ENCODE measurements around the gene PRRX1.

The PRRX1 gene

DNA sequence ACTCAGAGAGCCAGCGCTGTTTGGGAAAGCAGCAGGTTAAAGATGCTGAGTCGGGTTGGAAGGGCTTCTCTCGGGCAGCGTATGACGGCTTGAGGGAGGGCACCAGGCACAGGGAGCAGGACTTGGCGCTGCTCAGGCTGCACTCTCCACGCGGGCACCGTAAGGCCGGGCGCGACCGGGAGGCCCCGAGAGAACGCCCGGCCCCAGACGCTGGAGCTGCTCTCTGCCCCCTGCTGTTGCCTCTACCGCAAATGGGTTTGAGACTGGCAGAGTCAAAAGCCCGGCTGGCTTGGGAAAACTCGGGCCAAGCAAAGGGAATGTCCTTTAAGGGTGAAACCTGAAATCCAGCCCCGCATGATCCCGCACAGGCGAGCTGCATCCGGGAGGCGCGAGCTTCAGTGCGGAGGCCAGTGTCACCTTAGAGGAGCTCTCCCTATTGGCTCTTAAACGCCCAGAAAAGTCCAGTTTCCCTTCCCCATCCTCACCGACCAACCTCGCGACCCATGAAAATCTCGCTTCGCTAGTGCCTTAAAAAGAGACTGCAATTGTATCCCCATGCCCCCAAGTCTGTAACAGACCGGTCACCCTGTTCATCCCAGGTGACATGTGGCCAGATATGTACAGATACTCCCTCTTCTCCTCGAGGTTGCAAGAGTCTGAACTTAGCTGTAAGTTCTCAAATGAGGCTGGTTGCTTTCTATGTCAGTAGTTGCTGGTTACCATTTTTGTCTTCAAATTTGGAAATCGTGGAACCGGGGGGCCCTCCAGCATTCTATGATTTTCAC is 1.1 kb downstream of the PRRX1 start:
- DNase-seq, result no peak

DNA sequence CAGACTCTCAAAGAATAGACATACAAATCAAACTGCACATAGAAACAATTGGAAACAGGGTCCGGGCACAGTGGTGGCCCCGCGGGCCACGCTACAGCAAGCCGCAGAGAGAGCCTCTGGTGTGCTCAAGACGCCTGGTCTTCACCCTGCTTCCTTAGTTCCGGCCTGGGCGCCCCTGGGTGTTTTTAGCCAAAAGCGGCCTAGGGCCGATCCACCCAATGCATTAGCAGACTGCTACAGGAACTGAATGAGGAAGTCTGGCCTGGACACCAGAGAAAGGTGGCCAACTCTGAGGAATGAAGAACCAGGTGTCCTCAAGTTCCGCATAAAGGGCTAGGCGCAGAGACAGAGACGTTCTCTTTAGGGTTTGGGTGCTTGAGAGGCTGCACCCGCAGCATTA is 1.7 kb downstream of the PRRX1 start:
- DNase-seq, result no peak

DNA sequence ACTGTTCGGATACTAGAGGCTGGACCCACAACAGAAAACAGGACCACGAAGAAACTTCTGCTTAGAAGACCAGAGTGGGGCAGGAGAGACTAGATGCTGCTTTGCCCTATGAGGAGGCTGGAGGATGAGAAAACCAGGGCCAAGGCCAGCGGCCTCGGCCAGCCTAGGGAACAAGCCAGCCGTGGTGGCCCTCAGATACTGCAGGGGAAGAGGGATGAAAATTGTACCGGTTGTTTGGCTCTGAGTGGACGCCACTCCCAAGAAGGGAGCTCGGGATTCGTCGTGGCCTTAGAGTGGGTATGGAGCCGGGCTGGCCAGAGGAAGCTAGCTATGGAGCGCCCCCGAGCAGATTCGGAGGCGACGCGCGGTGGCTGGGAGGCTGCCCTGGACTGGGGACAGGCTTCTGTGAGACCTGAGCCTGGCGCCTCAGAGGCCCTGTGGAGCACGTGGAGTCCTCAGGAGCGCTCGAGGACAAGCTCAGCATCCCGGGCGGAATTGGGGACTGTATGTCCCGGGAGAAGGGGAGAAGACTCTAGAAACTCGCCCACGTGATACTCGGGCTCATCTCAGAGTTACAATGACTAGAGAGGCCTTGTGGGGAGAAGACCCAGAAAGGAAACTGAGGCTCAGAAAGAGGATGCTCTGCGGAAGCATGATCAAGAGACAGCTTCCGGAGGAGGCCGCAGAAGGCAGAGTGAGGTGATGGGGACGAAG is 2.8 kb downstream of the PRRX1 start:
- DNase-seq, result no peak

DNA sequence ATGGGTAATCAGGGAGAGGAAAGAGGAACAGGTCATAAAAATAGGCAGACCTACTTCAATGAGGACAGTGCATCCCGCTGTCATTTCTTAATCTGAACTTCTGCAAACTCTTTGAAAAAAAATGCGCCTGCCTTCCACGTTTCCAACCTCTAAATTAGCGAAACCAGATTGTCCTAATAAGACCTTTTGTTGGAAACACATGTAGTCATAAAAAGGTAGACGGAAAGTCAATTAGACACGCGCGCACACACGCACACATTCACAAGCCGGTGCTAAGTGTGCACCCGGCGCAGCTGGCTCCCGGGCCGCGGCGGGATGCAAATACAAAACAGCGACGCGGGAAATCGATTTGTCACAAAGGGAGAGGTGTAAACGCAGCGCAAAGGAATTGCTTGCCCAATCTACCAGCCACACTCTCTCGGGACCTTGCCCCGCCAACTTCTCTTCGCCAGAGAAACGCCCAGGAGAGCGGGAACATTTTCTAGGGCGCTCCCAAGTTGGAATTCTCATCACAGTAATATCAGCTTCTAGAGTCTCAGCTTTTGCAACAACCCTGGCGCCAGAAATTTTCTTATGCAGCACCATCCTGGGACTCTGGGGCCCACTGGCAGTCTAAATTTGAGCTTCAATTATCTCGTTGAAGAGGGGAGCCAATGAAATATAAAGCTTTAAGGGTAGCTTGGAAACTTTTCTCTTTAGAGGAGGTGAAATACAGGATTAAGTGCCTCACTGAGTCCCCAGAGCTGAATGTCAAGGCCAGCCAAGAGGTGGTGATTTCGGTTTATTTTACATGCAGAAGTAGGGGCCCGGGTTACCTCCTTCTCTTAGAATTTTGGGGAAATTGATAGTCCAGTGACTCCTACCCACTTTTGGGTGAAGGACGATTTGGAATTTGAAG is 4.5 kb downstream of the PRRX1 start:
- no peak for DNase-seq

DNA sequence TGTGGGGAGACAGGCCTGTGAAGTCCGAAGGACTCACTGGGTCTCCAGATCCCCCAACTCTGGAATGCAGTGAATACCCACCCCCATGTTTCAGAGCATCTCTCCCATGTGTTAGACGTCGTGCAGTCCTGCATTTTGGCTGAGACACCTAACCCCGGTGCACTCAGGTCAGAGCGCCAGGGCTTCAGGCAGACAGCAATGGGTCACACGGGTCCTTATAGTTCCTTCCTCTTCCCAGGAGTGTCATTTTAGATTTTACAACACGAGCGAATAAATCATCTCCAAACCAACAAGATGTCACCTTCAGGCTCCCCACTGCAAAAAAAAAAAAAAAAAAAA is 5.1 kb downstream of the PRRX1 start:
- no peak for DNase-seq

DNA sequence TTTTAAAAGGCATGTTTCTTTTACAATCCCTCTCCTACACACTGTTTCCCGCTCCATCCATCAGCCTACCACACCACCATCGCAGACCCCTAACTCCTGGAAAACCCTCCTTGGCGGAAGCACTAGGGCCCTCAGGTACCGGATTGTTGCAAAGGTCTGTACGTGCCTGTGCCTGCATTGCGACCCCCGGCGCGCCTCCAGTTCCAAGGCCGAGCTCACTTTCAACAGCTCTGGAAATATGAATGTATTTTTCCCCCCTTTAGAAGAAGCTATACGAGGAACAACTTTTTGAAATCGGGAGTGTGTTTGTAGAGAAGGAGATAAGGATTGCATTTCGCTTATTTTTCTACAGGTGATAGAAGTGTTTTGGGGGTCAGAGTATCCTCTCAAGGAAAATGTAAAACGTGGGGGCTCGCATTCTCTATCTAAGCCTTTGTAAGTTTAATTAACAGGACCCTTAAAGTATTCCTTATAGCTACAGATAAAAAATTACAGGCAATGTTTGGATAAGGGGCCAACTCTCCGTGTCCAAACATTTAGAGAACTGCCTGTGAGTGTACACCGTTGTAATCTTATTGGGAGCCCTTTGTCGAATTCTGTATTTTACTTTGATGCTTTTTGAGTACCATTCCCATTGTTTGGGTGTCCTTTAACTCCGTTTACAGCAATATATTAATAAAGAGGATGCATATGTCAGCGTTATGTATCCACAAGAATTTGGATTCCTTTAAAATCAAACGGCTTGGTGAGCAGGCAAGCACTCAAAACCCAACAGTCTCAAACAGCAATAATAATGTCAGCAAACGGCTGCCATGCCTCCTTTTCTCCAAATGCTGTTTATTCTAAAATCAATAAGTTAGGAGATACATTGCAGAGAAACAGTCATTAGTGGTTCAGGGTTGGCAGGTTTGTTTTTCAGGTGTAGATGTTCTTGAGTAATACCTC is 5.9 kb downstream of the PRRX1 start:
- no peak for DNase-seq

DNA sequence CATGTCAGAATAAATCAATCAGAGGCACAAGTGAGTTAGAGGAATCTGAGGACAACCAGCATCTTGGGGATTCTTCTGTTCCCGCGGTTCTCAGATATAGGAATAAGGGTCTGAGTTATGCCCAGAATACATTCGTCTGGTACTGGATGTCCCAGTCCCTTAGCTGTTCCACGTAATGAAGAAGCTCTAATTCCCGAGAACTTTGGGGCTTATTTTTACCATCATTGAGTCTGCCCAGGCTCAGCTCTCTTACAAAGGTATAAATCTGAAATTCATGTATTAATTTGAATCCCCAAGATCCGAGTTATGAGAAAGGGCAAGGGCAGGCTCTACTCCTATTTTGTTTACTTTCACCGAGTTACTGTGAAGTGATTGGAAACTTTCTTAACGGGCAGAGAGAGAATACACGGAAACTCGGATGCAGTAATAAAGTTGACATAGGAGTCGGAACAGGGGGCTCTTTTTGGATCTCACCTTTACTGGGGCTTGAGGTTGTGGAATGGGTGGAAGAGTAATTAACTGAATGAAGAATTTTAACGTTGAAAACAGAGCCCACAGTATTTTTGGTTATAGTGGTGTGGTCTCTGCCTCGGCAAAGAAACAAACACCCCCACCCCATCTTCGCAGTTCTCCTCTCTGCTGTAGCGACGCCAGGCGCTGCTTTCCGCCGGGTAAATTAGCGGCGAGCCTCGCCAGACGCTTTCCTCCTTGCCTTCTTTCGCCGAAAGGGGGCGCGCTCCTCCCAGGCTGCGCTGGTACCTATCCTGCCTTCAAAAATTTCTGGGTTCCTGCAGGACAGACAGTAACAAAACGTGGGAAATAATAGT is 7.1 kb downstream of the PRRX1 start:
- DNase-seq, result no peak

DNA sequence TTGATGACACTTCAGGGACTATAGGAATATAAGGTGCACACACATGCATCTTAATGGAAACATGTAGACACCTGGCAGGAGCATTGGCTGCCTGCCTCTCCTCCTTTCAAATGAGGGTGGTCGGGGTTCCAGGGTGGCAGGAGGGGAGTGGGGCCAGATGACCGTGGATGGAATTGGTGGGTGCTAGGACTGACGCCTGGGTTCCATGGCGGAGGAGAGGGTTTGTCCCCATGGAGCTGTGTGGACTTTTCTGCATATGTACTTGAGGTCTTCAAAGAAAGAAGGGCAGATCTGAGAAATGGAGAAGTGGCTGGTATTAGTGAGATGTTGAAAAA is 7.7 kb downstream of the PRRX1 start:
- no peak for DNase-seq

DNA sequence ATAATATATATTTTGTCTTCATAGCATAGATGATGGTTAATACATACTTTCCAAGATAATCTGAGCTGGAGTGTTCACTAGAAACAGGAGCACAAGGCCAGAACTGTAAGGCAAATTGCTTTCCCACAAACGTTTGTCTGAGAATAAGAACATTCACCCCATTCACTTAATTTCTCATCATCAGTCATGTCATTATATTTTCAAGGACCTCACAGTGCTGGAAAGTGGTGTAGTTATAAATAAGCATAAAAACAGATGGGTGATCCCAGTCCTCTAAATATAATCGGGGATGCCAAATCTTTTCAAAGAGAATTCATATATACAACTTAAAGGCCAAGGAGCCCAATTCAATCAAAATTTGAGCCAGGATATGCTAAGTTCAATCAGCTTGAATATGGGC is 8.4 kb downstream of the PRRX1 start:
- no peak for DNase-seq

DNA sequence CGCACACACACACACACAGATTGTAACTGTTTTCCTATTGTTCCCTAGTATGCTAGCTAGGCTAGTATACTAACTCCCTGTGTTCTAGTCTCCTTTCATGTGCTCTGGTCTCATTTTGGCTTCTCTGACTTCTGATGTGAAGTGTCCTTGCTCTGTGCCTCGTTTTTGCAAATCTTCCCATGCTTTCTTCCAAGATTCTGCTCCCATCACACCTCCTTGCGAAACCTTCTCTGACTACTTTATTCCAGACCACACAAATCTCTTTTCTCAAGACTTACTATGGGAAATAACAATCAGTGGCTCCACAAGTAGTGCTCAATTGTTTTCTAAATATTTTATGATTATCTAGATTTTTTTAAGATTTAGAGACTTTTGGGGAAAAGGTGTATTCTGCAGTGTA is 10.3 kb downstream of the PRRX1 start:
- no peak for DNase-seq

DNA sequence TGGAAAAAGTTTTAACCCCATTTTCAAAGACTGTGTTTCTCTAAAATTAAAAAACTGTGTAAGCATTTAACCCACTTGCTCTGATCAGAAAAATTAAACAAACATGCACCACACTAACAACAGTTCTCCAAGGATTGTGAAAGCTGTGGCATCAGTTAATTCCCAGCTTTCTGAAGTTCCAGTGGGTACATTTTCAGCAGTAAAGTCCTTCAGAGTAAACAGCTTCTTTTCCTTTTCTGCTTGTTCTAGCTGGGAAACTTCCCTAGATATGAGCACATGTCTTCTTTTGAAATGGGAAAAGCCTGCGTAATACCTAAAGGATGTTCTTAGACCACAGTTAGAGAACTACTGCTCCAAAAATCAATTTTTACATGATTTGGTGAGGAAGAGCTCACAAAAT is 11.1 kb downstream of the PRRX1 start:
- DNase-seq, result no peak

DNA sequence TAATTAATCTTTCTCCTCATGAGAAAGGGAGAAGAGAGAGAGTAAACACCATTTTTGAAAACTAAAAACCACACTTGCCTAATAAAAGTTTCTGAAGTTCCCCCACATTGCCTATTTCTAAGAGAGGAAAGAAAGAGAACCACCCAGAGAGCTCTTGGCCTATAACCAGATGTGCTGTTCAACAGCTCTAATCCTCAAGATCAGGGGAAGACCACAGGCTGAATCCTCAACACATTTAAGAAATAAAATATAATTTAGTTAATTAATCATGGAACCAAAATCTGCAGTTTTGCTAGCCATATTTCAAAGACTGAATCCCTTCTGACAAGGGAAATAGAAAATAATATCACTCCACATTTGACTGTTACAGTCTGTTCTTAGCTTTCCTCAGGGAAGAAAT is 11.9 kb downstream of the PRRX1 start:
- DNase-seq, result no peak

DNA sequence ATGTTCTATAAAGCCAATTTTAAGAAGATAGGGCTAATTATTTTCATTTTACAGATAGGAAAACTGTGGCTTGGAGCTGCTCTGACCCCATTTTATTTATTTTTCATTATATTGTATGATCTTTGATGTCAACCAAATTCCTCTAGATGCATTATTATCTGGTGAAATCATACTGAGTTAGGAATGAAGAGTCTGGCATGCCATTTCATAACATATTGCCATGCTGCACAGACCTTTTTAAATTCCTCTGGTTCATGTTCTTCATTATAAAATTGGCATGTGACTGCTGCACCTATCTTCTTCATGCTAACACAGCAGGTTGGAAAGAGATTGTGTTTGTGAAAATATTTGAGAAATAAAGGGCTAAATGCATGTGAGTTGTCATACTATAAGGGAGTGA is 12.7 kb downstream of the PRRX1 start:
- no peak for DNase-seq

DNA sequence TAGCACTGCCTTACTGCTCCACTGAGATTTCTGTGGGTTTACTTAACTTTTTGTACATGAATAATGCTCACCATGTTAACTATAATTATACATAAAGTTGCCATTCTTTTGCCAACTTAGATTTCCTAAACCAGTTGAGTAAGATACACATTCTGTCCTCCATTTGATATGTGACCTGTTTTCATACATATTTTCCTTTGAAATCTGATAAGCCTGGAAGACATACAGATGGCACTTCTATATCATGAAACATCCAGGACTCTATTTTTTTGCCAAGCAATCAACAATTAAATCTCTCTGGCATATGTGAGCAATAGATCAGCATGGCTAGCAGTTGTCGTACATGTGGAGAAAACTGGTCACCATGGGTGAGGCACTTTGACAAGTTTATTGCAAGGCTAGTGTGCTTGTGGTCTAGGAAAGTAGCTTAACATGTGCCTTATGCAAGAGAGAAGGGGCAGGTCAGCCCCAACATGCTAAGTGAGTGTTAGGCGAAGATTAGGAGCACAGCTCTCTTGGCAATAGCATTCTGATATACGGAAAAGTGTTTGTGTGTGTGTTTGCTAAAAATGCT is 14.2 kb downstream of the PRRX1 start:
- DNase-seq, result no peak

DNA sequence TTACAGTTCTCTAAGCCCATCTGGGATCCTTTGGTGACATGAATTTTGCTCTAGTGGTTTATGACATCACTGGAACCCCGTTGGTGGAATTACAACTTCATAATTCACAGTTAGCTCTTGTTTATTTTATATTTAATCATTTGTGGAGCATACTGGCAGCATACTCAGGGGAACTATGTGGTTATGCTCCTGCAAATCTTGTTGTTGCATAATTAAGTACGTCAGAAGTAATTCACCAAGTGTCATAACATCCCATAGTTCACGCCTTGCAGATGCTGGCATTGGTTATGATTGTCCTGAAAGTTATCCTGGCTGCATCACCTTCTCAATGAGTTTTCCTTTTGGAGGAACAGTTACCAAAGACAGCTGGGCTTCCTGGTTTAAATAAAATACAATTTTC is 16.5 kb downstream of the PRRX1 start:
- no peak for DNase-seq

DNA sequence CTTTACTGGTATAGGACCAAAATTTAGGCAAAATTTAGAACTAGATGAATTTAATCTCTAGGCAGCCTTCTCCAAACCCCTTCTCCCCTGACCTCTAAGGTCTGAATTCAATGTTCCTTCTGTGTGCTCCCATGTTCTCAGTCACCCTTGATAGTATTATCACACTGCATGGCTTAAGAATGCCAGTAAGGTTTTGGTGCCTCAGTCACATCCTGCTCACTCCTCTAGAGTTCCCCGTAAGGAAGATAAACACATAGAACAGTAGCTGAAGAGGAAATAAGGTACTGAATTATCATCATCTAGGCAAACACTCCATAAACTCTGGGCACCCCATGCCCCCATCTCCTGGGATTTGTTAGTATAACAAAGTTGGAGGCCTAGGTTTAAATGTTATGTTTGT is 18.2 kb downstream of the PRRX1 start:
- no peak for DNase-seq

DNA sequence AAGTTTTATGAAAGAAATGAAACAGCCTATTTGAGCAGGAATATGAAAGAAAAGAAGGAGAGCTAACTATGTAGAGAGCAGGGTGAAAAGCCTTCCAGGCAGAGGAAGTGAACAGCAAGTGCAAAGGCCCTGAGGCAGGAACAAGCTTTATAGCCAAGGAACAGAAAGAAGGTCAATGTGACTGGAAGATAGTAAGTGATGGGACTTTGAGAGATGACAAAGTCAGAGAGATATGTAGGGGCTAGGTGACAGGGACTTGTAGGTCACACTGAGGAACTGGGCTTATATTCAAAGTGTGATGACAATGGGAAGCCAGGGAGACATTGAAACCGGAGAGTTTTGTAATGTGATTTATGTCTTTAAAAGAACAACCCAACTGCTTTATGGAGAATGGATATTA is 18.9 kb downstream of the PRRX1 start:
- no peak for DNase-seq

DNA sequence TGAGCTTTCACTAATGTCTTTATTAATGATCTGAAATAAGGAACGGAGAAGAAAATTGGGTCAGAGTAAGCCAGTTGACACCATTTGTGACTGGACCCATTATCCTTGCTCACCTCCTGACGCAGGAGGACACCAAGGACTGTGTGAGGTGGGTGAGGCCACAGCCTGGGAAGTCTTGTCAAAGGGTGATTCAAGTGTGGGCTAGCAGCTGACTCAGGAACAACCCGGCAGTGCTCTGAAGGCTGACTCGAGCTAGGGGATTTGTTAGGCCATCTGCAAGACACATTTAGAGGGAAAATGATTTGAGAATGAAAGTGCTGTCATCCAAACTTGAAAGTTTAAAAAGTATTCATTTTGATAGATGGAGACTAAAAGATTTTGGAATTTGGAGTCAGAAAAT is 21.2 kb downstream of the PRRX1 start:
- DNase-seq, result no peak

DNA sequence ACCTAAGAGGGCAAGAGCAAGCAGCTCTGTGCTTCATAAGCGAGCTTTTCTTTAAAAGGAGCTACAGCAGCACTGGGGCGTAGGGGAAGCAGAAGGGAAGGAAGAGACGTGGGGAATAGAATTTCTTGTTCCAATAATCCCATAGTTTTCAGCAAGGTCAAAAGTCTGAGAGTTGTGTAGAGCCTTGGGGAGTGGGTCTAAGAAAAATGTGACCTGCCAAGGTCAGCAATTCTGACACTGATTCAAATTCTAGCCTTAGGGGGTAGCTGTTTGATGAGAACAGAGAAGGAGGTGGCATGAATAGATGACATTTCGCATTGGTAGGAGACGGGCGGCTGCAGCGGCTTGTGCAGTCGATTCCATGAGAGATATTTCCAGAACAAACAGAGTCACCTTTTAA is 22.4 kb downstream of the PRRX1 start:
- DNase-seq, result no peak

DNA sequence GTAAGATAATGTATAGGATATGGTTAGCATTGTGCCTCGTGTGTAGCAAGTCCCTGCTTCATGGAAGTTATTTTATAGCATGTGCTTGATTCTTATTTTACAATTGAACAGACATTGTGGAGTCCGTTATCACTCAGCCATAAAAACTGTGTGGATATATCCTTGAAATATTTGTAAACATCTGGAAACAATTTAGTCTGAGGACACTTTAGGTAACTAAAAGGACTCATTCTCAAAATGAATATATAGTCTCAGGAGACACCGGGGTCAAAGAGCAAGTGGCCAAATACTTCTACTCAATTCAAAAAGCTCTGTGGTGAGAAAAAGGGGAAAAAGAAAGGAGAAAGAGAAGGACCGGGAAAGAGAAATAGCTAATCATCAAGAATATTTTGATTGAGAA is 23.7 kb downstream of the PRRX1 start:
- no peak for DNase-seq

DNA sequence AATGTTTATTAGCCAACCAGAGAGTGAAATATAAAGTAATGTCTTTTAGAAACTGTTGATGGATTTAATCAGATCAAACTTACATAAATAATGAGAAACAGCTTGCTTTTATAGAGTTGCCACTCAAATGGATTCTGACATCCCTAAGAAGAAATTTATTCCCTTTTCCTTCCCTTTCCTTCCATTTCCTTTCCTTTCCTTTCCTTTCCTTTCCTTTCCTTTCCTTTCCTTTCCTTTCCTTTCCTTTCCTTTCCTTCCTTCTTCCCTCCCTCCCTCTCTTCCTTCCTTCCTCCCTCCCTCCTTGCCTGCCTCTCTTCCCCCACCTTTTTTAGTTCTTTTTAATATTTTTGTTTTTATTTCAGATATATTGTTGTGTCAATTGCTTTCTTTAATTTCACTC is 27.3 kb downstream of the PRRX1 start:
- no peak for DNase-seq

Data from CD4-positive, alpha-beta T cell treated with Interleukin-15 for 1 hour (primary cell).